HG02973 (cell line): ENCODE measurements around the gene BCKDHB.

Source experiments
- ATAC-seq: cut with Tn5 transposase; IDR thresholded peaks from one replicate; pipeline ENCODE4 v1.9.1; 2021; ENCODE audit warnings: moderate library complexity; ENCODE audit not compliant: unreplicated experiment

Gene BCKDHB

DNA sequence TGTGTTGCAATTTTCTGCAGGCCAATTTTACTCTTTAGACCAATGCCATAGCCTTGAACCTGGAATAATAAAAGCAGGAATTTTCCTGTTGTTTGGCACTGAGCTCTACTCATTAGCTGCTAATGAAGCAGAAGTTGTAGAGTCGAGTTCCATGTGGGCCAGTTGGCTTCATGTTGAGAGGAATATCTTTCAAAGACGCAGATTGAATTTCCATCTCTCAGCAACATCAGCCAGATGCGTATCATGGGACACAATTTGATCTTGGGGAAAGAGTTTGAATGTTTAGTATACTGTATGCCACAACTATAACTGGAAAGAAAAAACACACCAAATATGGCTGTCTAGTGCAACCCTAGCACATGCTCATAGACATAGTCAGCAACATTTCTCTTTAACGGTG, 259.6 kb downstream of the BCKDHB start:
- no peak for ATAC-seq

DNA sequence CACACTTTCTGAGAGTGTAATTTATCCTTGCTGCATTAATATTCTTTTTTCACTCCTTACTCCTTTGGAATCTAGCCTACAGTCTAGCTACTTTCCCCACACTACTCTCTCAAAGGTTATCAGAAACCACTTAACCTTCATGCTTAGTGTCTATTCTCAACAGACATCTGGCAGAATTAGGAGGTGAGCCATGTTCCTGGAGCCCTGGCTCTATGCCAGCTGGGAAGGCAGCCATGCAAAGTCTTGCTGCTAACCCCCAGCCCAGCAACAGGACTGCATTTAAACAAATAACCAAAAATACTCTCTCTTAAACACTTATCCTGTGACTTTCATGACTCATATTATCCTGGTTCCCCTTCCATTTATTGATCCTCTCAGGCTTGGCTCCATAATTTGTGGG, 260.2 kb downstream of the BCKDHB start:
- no peak for ATAC-seq

DNA sequence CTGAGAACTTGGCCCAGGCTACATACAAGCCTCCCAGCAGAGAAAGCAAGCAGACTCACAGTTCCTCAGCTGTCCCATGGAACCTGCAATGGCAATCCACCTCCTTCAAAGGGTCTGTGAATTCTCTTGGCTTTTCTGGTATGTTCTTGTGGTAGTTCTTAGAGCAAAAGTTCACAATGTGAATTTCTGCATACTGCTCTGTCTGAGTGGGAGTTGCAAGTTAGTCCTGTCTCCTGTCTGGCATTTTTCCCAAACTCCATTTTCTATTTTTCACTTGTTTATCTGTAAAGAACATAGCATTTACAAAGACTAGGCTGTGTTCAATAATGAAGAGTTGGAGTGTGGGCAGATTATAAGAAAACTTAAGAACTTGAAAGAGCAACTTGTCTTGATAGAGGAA, 269.9 kb downstream of the BCKDHB start:
- no peak for ATAC-seq

DNA sequence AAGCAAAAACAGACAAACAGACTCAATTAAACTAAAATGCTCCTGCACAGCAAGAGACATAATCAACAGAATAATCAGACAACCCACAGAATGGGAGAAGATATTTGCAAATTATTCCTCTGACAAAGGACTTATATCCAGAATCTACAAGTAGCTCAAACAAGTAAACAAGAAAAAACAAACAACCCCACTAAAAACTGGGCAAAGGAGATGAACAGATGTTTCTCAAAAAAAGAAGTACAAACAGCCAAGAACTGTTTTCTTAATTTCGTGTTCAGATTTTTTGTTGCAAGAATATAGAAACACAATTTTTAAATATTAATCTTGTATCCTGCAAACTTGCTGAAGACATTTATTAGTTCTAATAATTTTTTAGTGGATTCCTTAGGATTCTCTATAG, 274.1 kb downstream of the BCKDHB start:
- no peak for ATAC-seq

DNA sequence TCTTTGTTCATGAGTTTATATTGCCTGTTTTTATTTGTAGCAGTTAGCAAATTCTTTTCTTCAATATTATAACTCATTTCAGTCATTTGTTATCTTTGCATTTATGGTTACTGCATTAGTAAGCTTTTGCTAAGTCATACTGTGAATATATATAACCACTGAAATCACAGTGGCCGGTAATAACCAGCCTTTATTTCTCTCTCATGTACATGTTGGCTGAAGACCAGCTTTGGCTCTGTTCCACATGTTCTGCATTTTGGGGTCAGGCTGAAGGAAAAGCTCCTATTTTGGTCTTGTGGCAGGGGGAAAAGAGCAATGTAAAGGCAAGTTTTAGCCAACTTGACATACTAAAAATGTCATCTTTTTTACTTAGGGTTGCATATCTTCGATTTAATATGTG, 276.3 kb downstream of the BCKDHB start:
- no peak for ATAC-seq

DNA sequence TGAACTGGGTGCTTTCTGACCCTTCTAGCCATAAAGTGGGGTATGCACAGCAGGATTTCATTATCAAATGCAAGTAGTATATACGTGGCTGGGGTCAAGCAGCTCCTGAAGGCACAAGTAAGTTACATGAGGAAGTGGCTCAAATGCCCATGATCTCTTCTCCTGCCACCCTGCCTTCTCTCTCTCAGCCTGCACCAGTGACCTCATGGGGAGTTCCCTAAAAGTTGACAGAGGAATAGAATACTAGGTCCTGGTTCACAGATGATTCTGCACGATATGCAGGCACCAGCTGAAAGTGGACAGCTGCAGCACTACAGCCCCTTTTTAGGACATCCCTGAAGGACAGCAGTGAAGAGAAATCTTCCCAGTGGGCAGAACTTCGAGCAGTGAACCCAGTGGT, 282.0 kb downstream of the BCKDHB start:
- no peak for ATAC-seq
